Measurements from ENCODE around the gene LRRC32. TPM values are rescaled to one million over a fixed set of nuclear protein-coding genes. Genes with fewer than 3 reads are reported as not detected.
A peak's percentile ranks its signal among the peaks of the same experiment; 100 is the strongest.

Gene LRRC32
- total and polyA plus RNA-seq, 8 donors = 14.0 to 270 (median 23.9) TPM

- no peak overlapping the region for H3K4me3 ChIP-seq
- H3K9me3 ChIP-seq = no peaks in the 10 kb centered on the region
- peaks cover 0 to 35% (median 19%) of the 10 kb centered on the region in 3 donors for H3K27me3 ChIP-seq
- peak overlapping the region in 4 of 5 donors; percentile 73 to 79 (median 76) for H3K27ac ChIP-seq
- no peak for TF ChIP-seq POLR2A (IDR thresholded peaks at IDR 0.05)
- TF ChIP-seq EP300 (IDR thresholded peaks at IDR 0.05) = no peak
- no peak for TF ChIP-seq POLR2AphosphoS5 (IDR thresholded peaks at IDR 0.05)
- TF ChIP-seq CTCF (IDR thresholded peaks at IDR 0.05) = no peak
- H3K4me1 ChIP-seq = peaks cover 18 to 36% (median 25%) of the 10 kb centered on the region in 4 donors
- WGBS, 5 donors = 86 to 92% (median 91%) methylated on average over 5 of the region's 5 CpGs
- DNase-seq = no peak
- intact Hi-C loops (cut with DNase I; ENCODE audit: low total_unique reads) = no loop called here
- H3K36me3 ChIP-seq = no peaks in the 10 kb centered on the region
Observed at GRCh38 chr11:76671626-76672309, 1.2 kb upstream of the LRRC32 start.

- intact Hi-C loops (cut with DNase I; ENCODE audit: low total_unique reads) = no loop called here
- WGBS, 5 donors = 22 to 40% (median 35%) methylated on average over 7 to 8 of the region's 8 CpGs
- Histone ChIP-seq H3K4me3 (peak overlapping the region; percentile 55 to 76 (median 61)), H3K36me3 (no peaks in the 10 kb centered on the region), H3K4me1 (peaks cover 18 to 41% (median 29%) of the 10 kb centered on the region in 4 donors), H3K9me3 (no peaks in the 10 kb centered on the region), H3K27me3 (peaks cover 0 to 35% (median 19%) of the 10 kb centered on the region in 3 donors), H3K27ac (peak overlapping the region in 4 of 5 donors; percentile 73 to 79 (median 76))
- TF ChIP-seq POLR2AphosphoS5 (IDR thresholded peaks at IDR 0.05) (no peak), EP300 (IDR thresholded peaks at IDR 0.05) (no peak), POLR2A (IDR thresholded peaks at IDR 0.05) (no peak), CTCF (IDR thresholded peaks at IDR 0.05) (no peak)
- no peak for DNase-seq
Observed at GRCh38 chr11:76671237-76671592, 668 bp upstream of the LRRC32 start.

GRCh38 chr11:76669901-76670484 is 554 bp downstream of the LRRC32 start:
- H3K27me3 ChIP-seq = peaks cover 0 to 35% (median 19%) of the 10 kb centered on the region in 3 donors
- peaks cover 18 to 52% (median 36%) of the 10 kb centered on the region in 4 donors for H3K4me1 ChIP-seq
- no peaks in the 10 kb centered on the region for H3K36me3 ChIP-seq
- H3K27ac ChIP-seq = peak overlapping the region; percentile 25 to 79 (median 74)
- TF ChIP-seq POLR2AphosphoS5 (IDR thresholded peaks at IDR 0.05) (peak in 1 of 3 donors; percentile 50), CTCF (IDR thresholded peaks at IDR 0.05) (no peak)
- WGBS, 5 donors = 22 to 34% (median 28%) methylated on average over 20 to 24 of the region's 24 CpGs
- peak overlapping the region; percentile 55 to 76 (median 61) for H3K4me3 ChIP-seq
- H3K9me3 ChIP-seq = no peaks in the 10 kb centered on the region
- DNase-seq = peak in 1 of 2 donors; percentile 61
- intact Hi-C loops (cut with DNase I; ENCODE audit: low total_unique reads) = no loop called here

- Histone ChIP-seq H3K9me3 (no peaks in the 10 kb centered on the region), H3K27me3 (peaks cover 0 to 35% (median 19%) of the 10 kb centered on the region in 3 donors), H3K36me3 (peaks cover 0 to 8% (median 4%) of the 10 kb centered on the region in 4 donors), H3K4me3 (peak overlapping the region; percentile 25 to 76 (median 61)), H3K4me1 (peaks cover 23 to 60% (median 39%) of the 10 kb centered on the region in 4 donors), H3K27ac (peak overlapping the region; percentile 22 to 79 (median 74))
- intact Hi-C loops (cut with DNase I; ENCODE audit: low total_unique reads) = no loop called here
- no peak for DNase-seq
- TF ChIP-seq POLR2A (IDR thresholded peaks at IDR 0.05) (no peak), POLR2AphosphoS5 (IDR thresholded peaks at IDR 0.05) (no peak), EP300 (IDR thresholded peaks at IDR 0.05) (no peak), CTCF (IDR thresholded peaks at IDR 0.05) (no peak)
- 82 to 90% (median 84%) methylated on average over 3 of the region's 3 CpGs; no CpG with 5 or more reads in 1 of the 5 donors for WGBS, 5 donors
Observed at GRCh38 chr11:76668362-76669155, 2.0 kb downstream of the LRRC32 start.

All from stomach (tissue), 9 donors.